Caco-2 (cell line): ENCODE results near the gene DCP2. TPM values are rescaled to one million over a fixed set of nuclear protein-coding genes. Genes with fewer than 3 reads are reported as not detected.

Experiments
- BruUV-seq: library from RNA; stranded (reverse); fragments of 400-500 nt; replicated peaks from 2 replicates; lab custom pipeline; 2021; lab: Mats Ljungman, UMichigan
- CTCF ChIA-PET: fragments of 300-600 bp; sonication (Branson Sonifier 250); formaldehyde crosslinking; loops from one replicate; lab custom pipeline; 2022; ENCODE audit warnings: antibody characterized with exemption; lab: Charles Lee
- POLR2A ChIA-PET: fragments of 300-600 bp; sonication (Branson Sonifier 250); formaldehyde crosslinking; loops from one replicate; lab custom pipeline; 2022; ENCODE audit warnings: antibody characterized with exemption; lab: Charles Lee
- DNase-seq, 2 experiments: peaks; one replicate each; pipeline versions ENCODE4 v3.0.0 to v3.0.0-alpha.2; 2020 to 2022
- H3K27me3 ChIP-seq: replicated peaks from 2 replicates; pipeline ENCODE4 v1.6.0; 2011; ENCODE audit warnings: low read length; ENCODE audit not compliant: control insufficient read depth, insufficient read depth
- H3K36me3 ChIP-seq: 2 replicates; pipeline ENCODE4 v1.5.1; 2011; ENCODE audit warnings: low read length; ENCODE audit not compliant: control insufficient read depth, insufficient read depth
- H3K4me1 ChIP-seq: fragments of 250-450 bp; sonication (Bioruptor Pico); 2 replicates; pipeline ENCODE4 v1.5.1; 2020; ENCODE audit warnings: mild to moderate bottlenecking
- H3K4me3 ChIP-seq: 2 replicates; pipeline ENCODE4 v1.5.1; 2011; ENCODE audit warnings: low read depth, mild to moderate bottlenecking, control low read depth, low read length
- H3K9me3 ChIP-seq: fragments of 250-450 bp; sonication (Bioruptor Pico); 2 replicates; pipeline ENCODE4 v1.5.1; 2020; ENCODE audit warnings: mild to moderate bottlenecking, moderate library complexity
- H3K27ac Mint-ChIP-seq: one replicate; pipeline ENCODE4 v1.8.0; 2022; ENCODE audit warnings: mixed read lengths; ENCODE audit not compliant: unreplicated experiment
- H3K27me3 Mint-ChIP-seq: one replicate; pipeline ENCODE4 v1.8.0; 2022; ENCODE audit warnings: mixed read lengths; ENCODE audit not compliant: insufficient read depth, unreplicated experiment
- H3K36me3 Mint-ChIP-seq: one replicate; pipeline ENCODE4 v1.8.0; 2022; ENCODE audit warnings: mild to moderate bottlenecking, mixed read lengths; ENCODE audit not compliant: insufficient read depth, unreplicated experiment
- H3K4me1 Mint-ChIP-seq: one replicate; pipeline ENCODE4 v1.8.0; 2022; ENCODE audit warnings: low read depth, mixed read lengths; ENCODE audit not compliant: unreplicated experiment
- H3K4me3 Mint-ChIP-seq: one replicate; pipeline ENCODE4 v1.8.0; 2022; ENCODE audit warnings: mild to moderate bottlenecking, moderate library complexity, mixed read lengths; ENCODE audit not compliant: unreplicated experiment
- H3K9me3 Mint-ChIP-seq: one replicate; pipeline ENCODE4 v1.8.0; 2022; ENCODE audit warnings: mixed read lengths; ENCODE audit not compliant: unreplicated experiment
- CTCF ChIP-seq, 2 experiments: fragments of 200-600 bp in 1 of 2; IDR thresholded peaks; 1 replicate in 1 of 2; 2 replicates in 1 of 2; pipeline versions ENCODE4 v1.5.1 to v1.8.0; 2011 to 2022; ENCODE audit warnings: antibody characterized with exemption in 1 of 2, control low read depth in 1 of 2, inconsistent platforms in 1 of 2, low read depth in 1 of 2, low read length in 1 of 2, mild to moderate bottlenecking in 1 of 2, moderate library complexity in 1 of 2; ENCODE audit not compliant: insufficient read depth in 1 of 2, severe bottlenecking in 1 of 2, unreplicated experiment in 1 of 2
- intact Hi-C: fragments of 100-400 bp; cut with micrococcal nuclease; formaldehyde crosslinking; loops from one replicate; pipeline ENCODE4 v1.10.0; 2022; ENCODE audit not compliant: unreplicated experiment
- total RNA-seq: library from RNA; stranded (reverse); gene quantifications from 2 replicates; pipeline ENCODE4 v1.2.3, GENCODE V29; 2022

The DCP2 gene
- total RNA-seq, 1 experiment from 2014 or later: 149 TPM

- Mint-ChIP-seq H3K4me3 (no peak overlapping the region), H3K27ac (no peak overlapping the region), H3K9me3 (no peaks in the 10 kb centered on the region), H3K36me3 (no peaks in the 10 kb centered on the region), H3K4me1 (no peaks in the 10 kb centered on the region), H3K27me3 (no peaks in the 10 kb centered on the region)
- TF ChIP-seq CTCF (IDR thresholded peaks at IDR 0.05; ENCODE audit: insufficient read depth in 1 of 2, low read depth in 1 of 2, low read length in 1 of 2, severe bottlenecking in 1 of 2, unreplicated experiment in 1 of 2): no peak
- intact Hi-C loops: no loop called here
- DNase-seq: no peak
- ChIA-PET CTCF (no interaction called here), POLR2A (no interaction called here)
- Histone ChIP-seq H3K4me1 (no peaks in the 10 kb centered on the region), H3K36me3 (no peaks in the 10 kb centered on the region), H3K27me3 (no peaks in the 10 kb centered on the region), H3K9me3 (no peaks in the 10 kb centered on the region), H3K4me3 (no peak overlapping the region)
- no TSS peak for BruUV-seq
Measured at GRCh38 chr5:113036826-113037225, 60.2 kb downstream of the DCP2 start.

GRCh38 chr5:113038136-113038535 lies 61.5 kb downstream of the DCP2 start:
- CTCF ChIA-PET: no interaction called here
- intact Hi-C loops: no loop called here
- H3K27me3 ChIP-seq: no peaks in the 10 kb centered on the region
- Mint-ChIP-seq H3K36me3 (no peaks in the 10 kb centered on the region), H3K4me3 (no peak overlapping the region), H3K27ac (no peak overlapping the region), H3K9me3 (no peaks in the 10 kb centered on the region), H3K27me3 (no peaks in the 10 kb centered on the region), H3K4me1 (no peaks in the 10 kb centered on the region)
- H3K4me1 ChIP-seq: no peaks in the 10 kb centered on the region
- no peak for TF ChIP-seq CTCF (IDR thresholded peaks at IDR 0.05; ENCODE audit: insufficient read depth in 1 of 2, low read depth in 1 of 2, low read length in 1 of 2, severe bottlenecking in 1 of 2, unreplicated experiment in 1 of 2)
- no peaks in the 10 kb centered on the region for H3K9me3 ChIP-seq
- DNase-seq: no peak
- H3K36me3 ChIP-seq: no peaks in the 10 kb centered on the region
- POLR2A ChIA-PET: no interaction called here
- BruUV-seq: no TSS peak
- no peak overlapping the region for H3K4me3 ChIP-seq

DNA sequence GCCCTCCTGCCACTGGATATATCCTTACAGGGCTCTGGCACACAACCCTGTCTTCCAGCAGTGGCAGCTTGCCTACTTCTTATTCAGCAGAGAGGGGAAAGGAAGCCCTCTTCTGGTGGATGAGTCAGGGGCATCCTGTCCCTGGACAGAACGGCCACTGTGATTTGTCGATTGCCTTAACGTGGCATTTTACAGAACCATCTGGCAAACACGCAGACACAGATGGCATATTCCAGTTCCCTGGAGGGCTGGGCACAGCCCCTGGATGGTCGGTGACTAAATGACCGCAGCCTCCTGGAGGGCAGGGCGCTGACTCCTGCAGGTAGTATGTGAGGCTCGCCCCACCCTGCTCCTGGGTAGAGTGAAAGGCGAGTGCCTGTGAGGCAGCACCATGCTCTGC lies 62.1 kb downstream of the DCP2 start:
- Mint-ChIP-seq H3K36me3 (no peaks in the 10 kb centered on the region), H3K4me3 (no peak overlapping the region), H3K27ac (no peak overlapping the region), H3K4me1 (no peaks in the 10 kb centered on the region), H3K9me3 (no peaks in the 10 kb centered on the region), H3K27me3 (no peaks in the 10 kb centered on the region)
- no peak overlapping the region for H3K4me3 ChIP-seq
- DNase-seq: no peak
- POLR2A ChIA-PET: no interaction called here
- CTCF ChIA-PET: interaction anchor here (0.7 kb wide), 1 partner anchor 350 kb away, joined by 3 read pairs; no protein-coding TSS in a partner anchor
- H3K36me3 ChIP-seq: no peaks in the 10 kb centered on the region
- no TSS peak for BruUV-seq
- no peaks in the 10 kb centered on the region for H3K9me3 ChIP-seq
- no peaks in the 10 kb centered on the region for H3K4me1 ChIP-seq
- no peaks in the 10 kb centered on the region for H3K27me3 ChIP-seq
- intact Hi-C loops: no loop called here
- TF ChIP-seq CTCF (IDR thresholded peaks at IDR 0.05; ENCODE audit: insufficient read depth in 1 of 2, low read depth in 1 of 2, low read length in 1 of 2, severe bottlenecking in 1 of 2, unreplicated experiment in 1 of 2): no peak
